ENCODE measurements around the gene TMEM259.
"Not testable (repeated sequence)": the region's sequence is repeated elsewhere in the genome, so short reads cannot be mapped to it uniquely, and the experiment has no call there.

GRCh38 chr19:1025080-1025479 is 4.2 kb upstream of the TMEM259 start:
- not testable (repeated sequence) for TF ChIP-seq ZNF143 (CRISPR knock-in tag; IDR thresholded peaks at IDR 0.05); HCFC1 (IDR thresholded peaks at IDR 0.05; ENCODE audit: low read depth, low read length); RXRB (CRISPR knock-in tag; IDR thresholded peaks at IDR 0.05; ENCODE audit: borderline replicate concordance); ZNF180 (CRISPR knock-in tag; IDR thresholded peaks at IDR 0.05; ENCODE audit: borderline replicate concordance, low read depth); IRF2 (CRISPR knock-in tag; IDR thresholded peaks at IDR 0.05); TAF1 (CRISPR knock-in tag; IDR thresholded peaks at IDR 0.05); ATF2 (CRISPR knock-in tag; IDR thresholded peaks at IDR 0.05); MIER3 (CRISPR knock-in tag; IDR thresholded peaks at IDR 0.05; ENCODE audit: borderline replicate concordance); CTCF (CRISPR knock-in tag; IDR thresholded peaks at IDR 0.05); REXO4 (CRISPR knock-in tag; IDR thresholded peaks at IDR 0.05; ENCODE audit: borderline replicate concordance); FOSL2 (CRISPR knock-in tag; IDR thresholded peaks at IDR 0.05); SP1 (IDR thresholded peaks at IDR 0.05); SP1 (CRISPR knock-in tag; IDR thresholded peaks at IDR 0.05); AFF4 (CRISPR knock-in tag; IDR thresholded peaks at IDR 0.05)

Data from HepG2 (cell line).